WTC11 (cell line): ENCODE data around the gene OCSTAMP. TPM values are rescaled to one million over a fixed set of nuclear protein-coding genes. Genes with fewer than 3 reads are reported as not detected.

Experiments
- ATAC-seq: fragments of 200-7000 bp; cut with Tn5 transposase; 2 replicates; pipeline ENCODE4 v1.10.0; 2021; ENCODE audit warnings: mild to moderate bottlenecking, moderate library complexity
- CTCF ChIA-PET: fragments of 300-600 bp; sonication (Branson Sonifier 250); formaldehyde crosslinking; loops from one replicate; lab custom pipeline; 2021; ENCODE audit warnings: antibody characterized with exemption; lab: Charles Lee
- POLR2A ChIA-PET: fragments of 350-600 bp; sonication (Branson Sonifier 250); formaldehyde crosslinking; loops from one replicate; lab custom pipeline; 2021; ENCODE audit warnings: antibody characterized with exemption; lab: Charles Lee
- DNase-seq: peaks from one replicate; pipeline ENCODE4 v3.0.0; 2021; ENCODE audit warnings: low spot score
- H3K27ac Mint-ChIP-seq: 2 replicates; pipeline ENCODE4 v1.8.0; 2021; ENCODE audit warnings: mixed read lengths
- H3K27me3 Mint-ChIP-seq: 2 replicates; pipeline ENCODE4 v1.8.0; 2021; ENCODE audit warnings: low read depth, mild to moderate bottlenecking, moderate library complexity, mixed read lengths
- H3K36me3 Mint-ChIP-seq: 2 replicates; pipeline ENCODE4 v1.8.0; 2021; ENCODE audit warnings: mixed read lengths
- H3K4me1 Mint-ChIP-seq: 2 replicates; pipeline ENCODE4 v1.8.0; 2022; ENCODE audit warnings: mixed read lengths
- H3K4me3 Mint-ChIP-seq: 2 replicates; pipeline ENCODE4 v1.8.0; 2021; ENCODE audit warnings: mild to moderate bottlenecking, moderate library complexity, mixed read lengths
- H3K9me3 Mint-ChIP-seq: 2 replicates; pipeline ENCODE4 v1.8.0; 2021; ENCODE audit warnings: mixed read lengths
- AFF4 ChIP-seq: sonication (generic); formaldehyde crosslinking; IDR thresholded peaks from 2 replicates; pipeline ENCODE4 v1.8.1; 2023; ENCODE audit warnings: mild to moderate bottlenecking, missing genetic modification reagents, borderline replicate concordance
- ARID4B ChIP-seq: sonication (generic); formaldehyde crosslinking; IDR thresholded peaks from 2 replicates; pipeline ENCODE4 v1.8.0; 2023; ENCODE audit warnings: missing genetic modification reagents, mild to moderate bottlenecking, borderline replicate concordance
- CREM ChIP-seq: sonication (generic); formaldehyde crosslinking; IDR thresholded peaks from 2 replicates; pipeline ENCODE4 v1.8.1; 2022; ENCODE audit warnings: mild to moderate bottlenecking, missing genetic modification reagents, moderate library complexity
- E2F4 ChIP-seq: sonication (generic); formaldehyde crosslinking; IDR thresholded peaks from 2 replicates; pipeline ENCODE4 v1.8.1; 2022; ENCODE audit warnings: low read depth, mild to moderate bottlenecking, moderate library complexity, missing genetic modification reagents, borderline replicate concordance
- FOXP1 ChIP-seq: sonication (generic); formaldehyde crosslinking; IDR thresholded peaks from 2 replicates; pipeline ENCODE4 v1.8.0; 2022; ENCODE audit warnings: missing genetic modification reagents, mild to moderate bottlenecking, moderate library complexity, borderline replicate concordance
- GTF2I ChIP-seq: fragments of 250-450 bp; sonication (Bioruptor Pico); conservative IDR thresholded peaks from 2 replicates; pipeline ENCODE4 v1.4.0; 2021; ENCODE audit warnings: mild to moderate bottlenecking
- KAT7 ChIP-seq: sonication (generic); formaldehyde crosslinking; IDR thresholded peaks from 2 replicates; pipeline ENCODE4 v1.8.1; 2023; ENCODE audit warnings: missing genetic modification reagents, mild to moderate bottlenecking, borderline replicate concordance
- MXD4 ChIP-seq: fragments of 250-450 bp; sonication (Bioruptor Pico); IDR thresholded peaks from 2 replicates; pipeline ENCODE4 v1.8.0; 2021; ENCODE audit warnings: mild to moderate bottlenecking, moderate library complexity, borderline replicate concordance
- NFE2L1 ChIP-seq: sonication (generic); formaldehyde crosslinking; IDR thresholded peaks from 2 replicates; pipeline ENCODE4 v1.8.1; 2023; ENCODE audit warnings: missing genetic modification reagents
- NFYB ChIP-seq: sonication (generic); formaldehyde crosslinking; conservative IDR thresholded peaks from 2 replicates; pipeline ENCODE4 v1.8.0; 2022; ENCODE audit warnings: low read depth, missing genetic modification reagents
- OVOL2 ChIP-seq: fragments of 250-450 bp; sonication (Bioruptor Pico); IDR thresholded peaks from 2 replicates; pipeline ENCODE4 v1.9.0; 2021; ENCODE audit warnings: mild to moderate bottlenecking, borderline replicate concordance
- PRRX2 ChIP-seq: fragments of 250-450 bp; sonication (Bioruptor Pico); IDR thresholded peaks from 2 replicates; pipeline ENCODE4 v1.8.0; 2021; ENCODE audit warnings: mild to moderate bottlenecking
- RORB ChIP-seq: fragments of 250-450 bp; sonication (Bioruptor Pico); IDR thresholded peaks from 2 replicates; pipeline ENCODE4 v1.9.0; 2021; ENCODE audit warnings: mild to moderate bottlenecking
- TCF7 ChIP-seq: sonication (generic); formaldehyde crosslinking; IDR thresholded peaks from 2 replicates; pipeline ENCODE4 v1.8.0; 2022; ENCODE audit warnings: mild to moderate bottlenecking, low read depth, missing genetic modification reagents, moderate library complexity
- TEAD4 ChIP-seq: sonication (generic); formaldehyde crosslinking; IDR thresholded peaks from 2 replicates; pipeline ENCODE4 v1.8.0; 2022; ENCODE audit warnings: mild to moderate bottlenecking, missing genetic modification reagents
- TP53 ChIP-seq: sonication (generic); formaldehyde crosslinking; IDR thresholded peaks from 2 replicates; pipeline ENCODE4 v1.8.1; 2023; ENCODE audit warnings: mild to moderate bottlenecking, missing genetic modification reagents
- ZNF138 ChIP-seq: sonication (generic); formaldehyde crosslinking; conservative IDR thresholded peaks from 2 replicates; pipeline ENCODE4 v1.8.1; 2022; ENCODE audit warnings: mild to moderate bottlenecking, moderate library complexity, missing genetic modification reagents
- ZNF232 ChIP-seq: sonication (generic); formaldehyde crosslinking; IDR thresholded peaks from 2 replicates; pipeline ENCODE4 v1.8.0; 2022; ENCODE audit warnings: mild to moderate bottlenecking, missing genetic modification reagents
- ZNF396 ChIP-seq: fragments of 250-450 bp; sonication (Bioruptor Pico); IDR thresholded peaks from 2 replicates; pipeline ENCODE4 v1.8.0; 2021; ENCODE audit warnings: mild to moderate bottlenecking, moderate library complexity, borderline replicate concordance
- ZNF425 ChIP-seq: fragments of 250-450 bp; sonication (Bioruptor Pico); conservative IDR thresholded peaks from 2 replicates; pipeline ENCODE4 v1.9.0; 2021; ENCODE audit warnings: mild to moderate bottlenecking
- total RNA-seq: library from RNA; stranded (reverse); gene quantifications from 3 replicates; pipeline ENCODE4 v1.2.3, GENCODE V29; 2021

OCSTAMP gene
- total RNA-seq, 1 experiment from 2014 or later, result not detected

GRCh38 chr20:46559001-46559400 lies 8.5 kb upstream of the OCSTAMP start:
- POLR2A ChIA-PET, result no interaction called here
- Mint-ChIP-seq H3K36me3 (no peaks in the 10 kb centered on the region), H3K27me3 (no peaks in the 10 kb centered on the region; the same call in 1 of the 2 replicates), H3K9me3 (no peaks in the 10 kb centered on the region), H3K4me3 (no peak overlapping the region)
- DNase-seq (no peak), ATAC-seq (no peak)
- no peak for TF ChIP-seq MXD4 (CRISPR knock-in tag)
- TF ChIP-seq GTF2I (CRISPR knock-in tag), result no peak
- no peak for TF ChIP-seq NFYB (CRISPR knock-in tag)
- TF ChIP-seq FOXP1, result no peak
- TF ChIP-seq TCF7 (CRISPR knock-in tag), result no peak
- no peak for TF ChIP-seq AFF4 (CRISPR knock-in tag)
- TF ChIP-seq CREM (CRISPR knock-in tag), result no peak
- TF ChIP-seq ZNF138, result no peak
- no peak for TF ChIP-seq TEAD4 (CRISPR knock-in tag)
- TF ChIP-seq KAT7, result no peak
- no peak for TF ChIP-seq ARID4B (CRISPR knock-in tag)
- TF ChIP-seq NFE2L1, result no peak
- TF ChIP-seq ZNF425 (CRISPR knock-in tag), result no peak
- TF ChIP-seq ZNF232 (CRISPR knock-in tag), result no peak
- no peak for TF ChIP-seq PRRX2 (CRISPR knock-in tag)
- no peak for TF ChIP-seq ZNF396 (CRISPR knock-in tag)
- no peak for TF ChIP-seq E2F4 (CRISPR knock-in tag)
- TF ChIP-seq OVOL2 (CRISPR knock-in tag), result no peak
- TF ChIP-seq TP53, result no peak
- no peak for TF ChIP-seq RORB (CRISPR knock-in tag)
- TF ChIP-seq, all 79 proteins: peak for 0
- Mint-ChIP-seq H3K4me1 (peaks cover 34% of the 10 kb centered on the region), H3K27ac (no peak overlapping the region)
- CTCF ChIA-PET, result interaction anchor here (0.9 kb wide), 1 partner anchor 19 kb away, joined by 4 read pairs; no protein-coding TSS in a partner anchor
